HL-60/S4 treated with phorbol 12-myristate 13-acetate at 8.2 ng/mL for 4 days and 3 days (cell line): Measurements from ENCODE around the gene GAN.

ENCODE experiments used
- in situ Hi-C: fragments of 300-500 bp; cut with MboI; formaldehyde crosslinking; loops from 2 replicates; pipeline ENCODE4 v1.15.0; 2022; ENCODE audit warnings: low sequenced_read_pairs

GAN gene

DNA sequence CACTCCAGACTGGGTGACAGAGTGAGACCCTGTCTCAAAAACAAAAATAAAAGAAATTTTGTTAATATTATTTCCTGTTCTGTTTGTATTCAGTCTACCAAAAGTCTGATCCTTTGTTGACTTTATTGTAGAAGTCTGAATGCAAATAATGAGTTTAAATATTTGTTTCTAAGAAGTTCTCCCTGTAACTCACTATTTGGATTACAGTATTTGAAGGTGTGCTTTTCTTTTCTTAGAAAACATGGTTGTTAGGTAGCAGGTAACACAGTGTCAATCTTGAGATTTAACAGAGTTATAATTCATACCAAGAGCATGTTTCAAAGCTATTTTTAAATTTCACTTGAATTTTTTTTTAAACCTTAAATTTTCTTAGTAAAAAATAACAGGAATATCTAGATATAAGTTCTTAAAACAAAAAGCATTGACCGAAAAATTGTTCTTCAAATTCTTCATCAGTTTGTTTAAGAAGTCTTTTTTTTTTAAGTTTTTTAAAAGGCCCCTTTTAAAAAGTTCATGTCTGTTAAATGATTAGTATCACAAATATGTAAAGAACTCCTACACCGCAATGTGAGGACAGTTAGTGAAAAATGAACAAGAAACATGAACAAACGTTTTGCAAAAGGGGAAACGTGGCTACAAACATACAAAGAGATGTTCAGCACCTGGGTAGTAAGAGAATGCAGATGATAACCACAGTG lies 35.0 kb downstream of the GAN start:
- in situ Hi-C loops = no loop called here

DNA sequence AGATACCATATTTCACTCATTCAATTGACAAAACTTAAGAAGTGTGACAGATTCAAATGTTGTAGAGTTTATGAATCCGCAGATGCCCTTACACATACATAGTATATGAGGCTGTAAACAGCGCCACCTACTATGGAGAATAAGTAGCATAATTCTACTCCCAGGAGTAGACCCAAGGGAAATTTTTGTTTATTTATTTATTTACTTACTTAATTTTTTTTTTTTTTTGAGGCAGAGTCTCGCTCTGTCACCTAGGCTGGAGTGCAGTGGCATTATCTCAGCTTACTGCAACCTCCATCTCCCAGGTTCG lies 35.5 kb downstream of the GAN start:
- in situ Hi-C loops = no loop called here

DNA sequence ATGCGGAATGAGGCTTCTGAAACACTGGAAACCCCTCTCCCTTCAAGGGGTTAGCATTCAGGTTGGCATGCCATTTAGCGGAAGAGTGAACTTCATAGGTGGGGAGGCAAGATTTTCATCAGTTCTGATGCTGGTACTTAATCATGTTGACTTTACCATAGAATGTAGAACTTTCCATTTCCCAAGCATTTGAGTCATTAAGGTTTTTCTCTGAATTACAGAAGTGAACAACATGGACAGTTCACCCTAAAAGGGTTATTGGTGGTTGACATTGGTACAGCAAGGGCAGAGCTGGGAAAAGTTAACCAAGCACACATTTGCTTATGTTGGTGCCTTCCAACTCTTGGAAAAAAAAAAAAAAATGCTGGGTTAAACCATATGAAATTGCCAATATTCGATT lies 39.1 kb downstream of the GAN start:
- in situ Hi-C loops = no loop called here

DNA sequence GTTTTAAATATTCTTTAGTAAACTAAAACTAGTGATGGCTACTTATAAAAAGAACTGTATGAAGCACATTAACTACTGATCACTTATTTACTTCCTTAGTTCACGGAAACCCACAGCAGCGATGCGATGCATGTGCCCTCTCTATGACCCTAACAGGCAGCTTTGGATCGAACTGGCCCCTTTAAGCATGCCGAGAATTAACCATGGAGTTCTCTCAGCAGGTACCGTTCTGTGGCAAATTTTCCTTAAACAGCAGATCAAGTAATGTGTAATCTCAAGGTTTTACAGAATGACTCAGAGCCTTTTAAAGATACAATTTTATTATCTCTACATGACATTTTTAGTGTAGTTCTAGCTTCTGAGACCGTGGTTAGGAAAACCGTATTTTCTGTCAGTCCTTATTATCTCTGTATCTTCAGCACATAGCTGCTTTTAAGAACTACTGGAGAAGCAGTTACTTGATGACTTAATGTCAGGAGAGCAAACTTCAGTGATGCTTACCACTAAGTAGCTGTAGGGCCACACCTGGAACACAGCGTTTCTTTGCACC lies 43.0 kb downstream of the GAN start:
- in situ Hi-C loops = no loop called here

DNA sequence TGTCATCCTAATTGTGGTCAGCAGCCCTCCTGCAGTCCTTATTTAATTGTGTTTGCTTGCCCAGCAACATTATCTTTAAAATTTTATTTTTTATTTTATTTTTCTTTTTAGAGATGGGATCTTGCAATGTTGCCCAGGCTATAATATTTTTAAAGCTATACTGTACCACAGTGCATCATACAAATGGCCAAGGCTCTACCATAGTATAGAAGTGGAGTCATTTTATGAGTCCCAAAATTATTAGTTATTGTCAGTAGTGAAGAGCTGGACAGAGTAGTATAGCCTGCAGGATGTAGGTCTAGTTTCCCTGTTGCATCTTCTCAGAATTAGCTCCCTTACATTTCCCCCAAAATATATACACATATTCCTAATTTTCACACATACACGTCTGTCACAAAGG lies 44.1 kb downstream of the GAN start:
- in situ Hi-C loops = no loop called here

DNA sequence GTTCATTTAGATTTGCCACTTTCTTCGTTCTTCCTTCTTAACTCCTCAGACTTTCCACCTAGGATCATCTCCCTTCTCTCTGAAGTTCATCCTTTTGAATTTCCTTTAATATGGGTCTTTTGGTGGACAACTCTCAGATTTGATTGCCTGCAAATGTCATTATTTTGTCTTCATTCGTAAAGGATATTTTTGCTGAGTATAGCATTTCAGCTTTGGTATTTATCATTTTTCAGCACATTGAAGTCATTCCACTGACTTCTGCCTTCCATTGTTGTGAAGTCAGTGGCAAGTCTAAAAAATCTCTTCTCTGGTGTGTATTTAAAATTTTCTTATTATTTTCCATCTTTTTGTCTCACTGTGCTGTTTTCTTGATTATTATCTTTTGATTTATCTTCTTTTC lies 45.4 kb downstream of the GAN start:
- in situ Hi-C loops = no loop called here

DNA sequence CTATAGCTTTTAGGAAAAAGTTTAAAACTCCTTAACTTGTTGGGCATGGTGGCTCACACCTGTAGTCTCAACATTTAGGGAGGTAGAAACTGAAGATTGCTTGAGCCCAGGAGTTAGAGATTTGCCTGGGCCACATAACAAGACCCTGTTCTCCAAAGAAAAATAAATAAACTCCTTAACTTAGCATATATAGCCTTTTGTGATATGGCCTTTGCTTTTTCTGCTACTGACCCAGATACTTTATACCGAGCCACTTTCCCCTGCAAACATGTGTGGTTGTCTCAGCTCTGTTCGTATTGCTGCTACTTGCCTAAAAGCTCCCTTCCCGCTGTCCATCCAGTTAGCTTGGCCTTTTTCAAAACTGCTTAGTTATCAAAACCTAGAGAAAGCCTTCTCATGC lies 51.0 kb downstream of the GAN start:
- in situ Hi-C loops = no loop called here

DNA sequence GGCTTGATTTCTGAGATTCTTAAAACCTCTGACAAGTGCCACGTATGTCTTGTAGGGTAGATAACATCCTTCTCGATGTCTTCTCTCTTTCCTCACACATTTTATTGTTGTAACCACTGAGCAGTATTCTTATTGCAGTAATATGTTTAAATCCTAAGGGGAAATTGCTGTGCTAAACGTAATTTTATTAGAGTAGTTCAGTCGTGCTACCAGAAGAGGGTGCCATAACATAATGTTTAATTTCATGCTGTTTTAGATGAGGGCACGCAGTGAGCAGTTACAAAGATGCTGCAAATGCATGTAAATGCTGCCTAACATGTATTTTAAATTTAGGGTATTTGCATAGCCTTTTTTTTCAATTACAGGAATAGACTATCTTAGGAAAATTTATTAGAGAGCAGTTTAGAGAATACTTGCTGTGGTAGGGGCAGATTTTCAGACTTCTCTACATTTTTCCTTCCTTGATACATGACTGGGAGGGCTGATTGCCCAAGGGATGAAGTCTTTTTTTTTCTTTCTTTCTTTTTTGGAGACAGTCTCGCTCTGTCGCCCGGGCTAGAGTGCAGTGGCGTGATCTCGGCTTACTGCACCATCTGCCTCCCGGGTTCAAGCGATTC lies 51.7 kb downstream of the GAN start:
- in situ Hi-C loops = no loop called here

DNA sequence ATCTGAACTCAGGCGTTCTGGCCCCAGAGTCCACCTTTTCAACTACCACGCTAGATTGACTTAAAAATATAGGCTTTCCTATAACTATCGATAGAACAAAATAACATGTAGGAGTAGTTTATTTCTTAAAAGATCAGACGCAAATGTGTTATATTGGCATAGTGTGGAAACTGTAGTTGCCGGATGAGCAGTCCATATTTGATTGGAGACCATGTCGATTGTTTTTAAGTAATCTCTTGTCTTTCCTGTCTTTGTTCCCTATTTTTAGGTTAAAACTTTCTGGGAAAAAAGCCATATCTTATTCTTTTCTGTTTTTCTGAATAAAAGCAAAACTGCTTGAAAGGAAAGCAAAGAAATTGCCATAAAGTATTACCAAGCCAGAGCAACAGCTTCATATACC lies 53.1 kb downstream of the GAN start:
- in situ Hi-C loops = no loop called here

DNA sequence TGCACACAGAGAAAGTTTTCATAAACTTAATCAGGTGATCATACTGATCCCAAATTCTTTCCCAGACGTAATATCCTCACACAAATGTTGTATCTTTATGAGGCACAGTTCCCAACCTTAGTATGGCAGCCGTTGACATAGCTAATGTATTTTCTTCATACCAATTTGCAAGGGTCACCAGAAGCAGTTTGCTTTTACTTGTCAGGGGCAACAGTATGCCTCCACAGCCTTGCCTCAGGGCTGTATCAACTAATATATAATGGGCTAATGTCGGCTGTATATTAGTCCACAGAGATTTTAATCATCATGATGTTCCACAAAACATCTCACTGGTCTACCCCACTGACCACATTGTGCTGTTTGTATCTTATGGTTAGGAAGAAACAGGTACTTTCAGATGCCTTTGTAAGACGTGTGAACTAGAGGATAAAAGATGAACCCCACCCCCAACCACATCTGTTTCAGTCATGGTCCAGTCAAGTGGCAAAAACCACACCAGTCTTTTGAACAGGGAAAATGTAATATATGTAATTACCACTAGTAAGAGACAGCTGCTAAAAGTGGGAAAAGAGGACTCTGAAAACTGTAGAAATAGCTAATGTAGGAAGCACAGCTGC lies 55.2 kb downstream of the GAN start:
- in situ Hi-C loops = no loop called here

DNA sequence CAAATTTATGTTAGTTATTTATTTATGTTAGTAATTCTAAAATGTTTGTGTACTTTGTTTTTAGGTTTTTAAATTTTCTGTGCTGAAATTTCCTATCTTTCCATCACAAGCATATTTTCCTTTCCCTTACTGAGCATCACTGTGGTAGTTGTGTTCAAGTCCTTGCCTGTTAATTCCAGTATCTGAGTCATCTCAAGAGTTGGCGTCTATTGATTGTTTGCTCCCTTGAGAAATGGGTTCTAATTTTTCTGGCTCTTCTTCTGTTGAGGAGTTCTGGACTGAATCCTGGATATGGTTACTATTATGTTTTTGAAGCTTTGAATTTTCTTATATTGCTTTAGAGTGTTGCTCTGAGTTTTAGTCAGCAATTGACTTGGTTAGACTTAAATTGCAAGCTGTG lies 56.3 kb downstream of the GAN start:
- in situ Hi-C loops = no loop called here

DNA sequence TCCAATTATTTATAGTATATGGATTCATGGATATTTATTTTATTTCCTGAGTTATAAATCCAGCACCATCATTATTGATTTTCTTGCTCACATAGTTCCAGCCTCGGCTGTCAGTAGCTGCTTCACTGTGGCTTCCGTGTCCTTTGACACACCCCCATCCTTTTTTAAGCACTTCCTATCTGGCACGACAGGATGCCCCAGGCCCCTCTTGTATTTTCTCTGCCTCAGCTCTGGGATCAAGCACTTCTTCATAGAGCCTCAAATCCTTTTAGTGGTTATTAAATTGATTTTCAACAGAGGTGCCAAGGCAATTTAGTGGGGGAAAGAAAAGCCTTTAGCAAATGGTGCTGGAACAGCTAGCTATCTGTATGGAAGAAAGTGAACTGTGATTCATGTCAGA lies 59.8 kb downstream of the GAN start:
- in situ Hi-C loops = no loop called here

DNA sequence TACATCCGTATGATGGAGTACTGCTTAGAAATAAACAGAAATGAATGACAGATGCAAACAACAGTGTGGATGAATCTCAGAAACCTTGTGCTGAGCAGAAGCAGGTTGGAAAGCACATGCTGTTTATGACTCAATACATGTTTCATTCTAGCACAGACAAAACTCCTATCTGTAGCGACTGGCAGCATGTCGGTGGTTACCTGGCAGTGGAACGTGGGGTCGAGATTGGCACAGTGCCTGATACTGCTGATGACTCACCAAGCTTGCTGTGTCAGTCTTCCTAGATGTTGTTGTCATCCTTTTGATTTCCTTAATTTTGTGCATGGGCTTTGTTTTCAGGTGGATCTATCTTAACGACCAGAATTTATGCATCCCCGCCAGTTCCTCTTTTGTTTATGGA lies 62.1 kb downstream of the GAN start:
- in situ Hi-C loops = loop anchor here (25.0 kb wide), 1 partner anchor 335 kb away; no protein-coding TSS in a partner anchor

DNA sequence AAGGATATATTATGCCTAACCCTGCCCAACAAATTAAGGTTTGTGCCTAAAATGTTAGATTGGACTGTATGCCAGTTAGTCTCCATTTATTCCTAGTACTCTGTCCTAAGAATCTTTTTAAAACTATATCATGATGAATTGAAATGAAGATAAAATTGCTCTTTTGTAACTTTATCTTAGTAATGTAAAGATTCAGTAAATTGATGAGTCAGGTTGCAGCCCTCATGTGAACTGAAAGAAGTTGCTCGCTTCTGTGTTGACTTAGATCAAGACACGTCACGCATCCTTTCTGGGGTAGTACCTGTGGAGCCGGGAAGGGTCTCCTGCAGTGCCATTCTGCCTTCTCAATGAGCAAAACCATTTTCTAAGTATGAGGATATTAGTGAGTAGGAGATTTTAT lies 63.3 kb downstream of the GAN start:
- in situ Hi-C loops = loop anchor here (25.0 kb wide), 1 partner anchor 334 kb away; no protein-coding TSS in a partner anchor

DNA sequence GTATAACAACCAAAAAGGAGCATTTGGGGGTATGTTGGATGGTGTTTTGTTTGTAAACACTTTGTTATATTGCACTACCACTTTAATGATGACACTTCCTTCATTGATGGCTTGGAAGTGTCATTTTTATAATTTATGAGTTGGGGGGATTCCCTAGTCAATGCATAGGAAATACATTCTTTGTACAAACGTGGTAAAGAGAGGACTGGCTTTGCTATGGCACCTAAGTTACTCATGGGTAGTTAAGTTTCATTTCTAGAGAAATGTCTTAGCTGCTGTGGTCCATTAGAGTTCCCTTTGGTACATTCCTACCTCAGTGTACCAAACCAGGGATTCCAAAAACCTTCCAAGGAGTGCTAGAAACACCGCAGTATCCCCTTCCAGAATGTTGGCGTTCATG lies 66.2 kb downstream of the GAN start:
- in situ Hi-C loops = loop anchor here (25.0 kb wide), 1 partner anchor 331 kb away; no protein-coding TSS in a partner anchor

DNA sequence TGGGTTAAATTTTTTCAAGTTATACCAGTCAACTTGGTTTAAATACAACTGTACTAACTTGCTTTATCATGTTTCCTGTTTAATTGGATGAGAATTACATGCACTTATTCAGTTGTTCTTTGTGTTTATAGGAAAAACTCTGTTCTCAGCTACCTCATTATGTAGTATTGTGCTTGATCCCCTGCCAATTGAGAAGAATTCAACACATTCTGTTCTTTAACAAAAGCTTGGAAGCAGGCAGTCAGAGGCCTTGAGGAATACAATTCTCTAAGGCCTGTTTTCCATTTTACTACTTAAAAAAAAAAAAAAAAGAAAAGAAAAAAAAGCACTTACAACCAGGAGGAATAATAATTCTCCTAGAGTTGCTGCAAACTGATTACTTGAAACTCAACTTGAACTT lies 69.2 kb downstream of the GAN start:
- in situ Hi-C loops = loop anchor here (25.0 kb wide), 1 partner anchor 328 kb away; no protein-coding TSS in a partner anchor

DNA sequence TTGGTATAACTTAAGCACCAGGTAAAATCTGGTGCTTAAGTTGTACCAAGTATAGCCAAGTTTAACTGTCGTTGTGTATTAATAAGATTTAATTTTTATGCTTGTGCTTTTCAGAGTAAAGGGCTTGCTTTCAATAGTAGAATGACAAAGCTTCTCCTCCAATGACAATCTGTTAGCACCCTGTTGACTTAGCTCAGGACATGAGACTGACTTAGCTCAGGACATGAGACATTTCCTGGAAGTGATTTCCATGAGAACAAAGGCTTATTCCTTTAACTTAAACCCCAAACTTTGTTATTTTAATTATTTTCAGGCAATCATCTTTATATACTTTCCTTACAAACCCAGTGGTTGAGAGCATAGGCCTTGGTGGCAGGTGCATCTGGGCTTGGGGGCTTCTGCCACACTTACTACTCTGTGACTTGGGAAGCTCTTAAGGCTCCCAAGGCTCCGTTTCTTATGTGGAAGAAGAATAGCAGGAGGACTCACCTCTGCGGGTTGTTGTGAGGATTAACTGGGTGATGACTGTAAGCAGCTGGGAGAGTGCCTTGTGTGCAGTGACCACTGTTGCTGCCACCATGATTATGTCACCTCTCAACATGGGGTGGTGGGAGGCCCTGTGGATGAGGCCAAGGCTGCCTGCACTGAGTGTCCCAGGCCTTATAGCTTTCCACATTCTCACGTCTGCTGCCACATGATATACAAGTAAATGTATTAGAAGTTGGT lies 70.4 kb downstream of the GAN start:
- in situ Hi-C loops = loop anchor here (25.0 kb wide), 1 partner anchor 327 kb away; no protein-coding TSS in a partner anchor

DNA sequence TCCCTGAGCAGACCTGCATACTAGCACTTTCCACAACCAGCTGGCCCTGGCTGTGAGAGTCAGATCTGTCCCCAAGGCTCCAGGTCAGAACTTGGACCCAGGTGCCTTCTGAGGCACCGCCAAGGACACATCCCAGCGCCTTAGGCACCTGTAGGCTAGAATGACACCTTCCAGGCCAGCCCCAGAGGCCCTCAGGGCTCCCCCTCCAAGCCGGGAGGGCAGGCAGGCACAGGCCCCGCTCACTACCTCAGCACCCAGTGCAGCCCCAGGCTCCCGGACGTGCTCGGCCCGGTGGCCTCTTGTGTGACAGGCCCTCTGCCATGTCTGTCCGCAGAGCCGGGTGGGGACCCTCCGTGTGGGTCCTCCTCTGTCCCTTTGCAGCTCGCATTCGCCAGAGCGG lies 73.6 kb downstream of the GAN start:
- in situ Hi-C loops = loop anchor here (25.0 kb wide), 1 partner anchor 324 kb away; no protein-coding TSS in a partner anchor

DNA sequence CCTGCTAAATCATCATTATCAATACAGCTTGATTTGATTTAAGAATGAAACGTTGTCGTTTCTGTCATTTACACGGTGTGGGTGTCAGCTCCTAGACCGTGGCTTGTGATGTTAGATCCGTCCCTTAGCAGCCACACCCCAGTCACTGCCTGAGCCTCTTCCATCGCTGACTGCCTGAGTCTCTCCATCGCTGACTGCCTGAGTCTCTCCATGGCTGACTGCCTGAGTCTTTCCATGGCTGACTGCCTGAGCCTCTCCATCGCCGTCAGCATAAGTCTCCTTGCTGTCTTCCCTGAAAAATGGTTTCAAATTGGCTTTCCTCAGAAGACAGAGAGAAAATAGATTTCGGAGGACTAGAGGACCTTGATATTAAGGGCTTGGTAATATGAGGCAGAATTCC lies 76.1 kb downstream of the GAN start:
- in situ Hi-C loops = loop anchor here (25.0 kb wide), 1 partner anchor 321 kb away; no protein-coding TSS in a partner anchor

DNA sequence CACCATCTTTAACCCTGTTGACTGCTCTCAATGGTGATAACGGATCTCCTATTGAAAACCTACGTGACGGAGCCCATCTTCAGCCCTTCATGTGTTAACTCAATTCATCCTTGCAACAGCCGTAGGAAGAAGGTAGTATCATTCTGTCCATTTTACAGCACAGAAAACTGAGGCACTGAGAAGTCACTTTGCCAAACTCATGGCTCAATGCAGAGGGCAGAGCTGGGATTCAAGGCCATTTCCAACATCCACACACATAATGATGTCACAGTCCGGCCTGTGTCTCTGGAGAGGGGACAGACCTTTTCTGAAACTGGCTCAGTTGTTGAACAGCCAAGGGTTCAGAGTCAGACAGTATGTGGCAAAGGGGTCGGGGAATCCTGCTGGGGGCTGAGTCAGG lies 77.2 kb downstream of the GAN start:
- in situ Hi-C loops = loop anchor here (25.0 kb wide), 1 partner anchor 320 kb away; no protein-coding TSS in a partner anchor

DNA sequence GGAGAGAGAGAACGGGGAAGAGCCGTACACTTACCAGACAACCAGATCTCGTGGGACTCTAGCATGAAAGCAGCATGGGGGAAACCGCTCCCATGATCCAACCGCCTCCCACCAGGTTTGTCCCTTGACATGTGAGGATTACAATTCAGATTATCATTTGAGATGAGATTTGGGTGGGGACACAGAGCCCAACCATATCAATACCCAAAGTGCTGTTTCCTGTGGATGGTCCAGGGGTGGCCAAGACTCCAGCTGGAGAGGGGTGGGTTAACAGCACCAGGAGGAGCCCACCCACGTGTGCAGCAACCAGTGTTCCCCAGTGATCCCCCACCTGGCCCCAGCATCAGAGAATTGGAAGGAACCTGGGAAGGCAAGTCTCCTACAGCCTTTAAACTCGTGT lies 79.7 kb downstream of the GAN start:
- in situ Hi-C loops = loop anchor here (25.0 kb wide), 1 partner anchor 318 kb away; no protein-coding TSS in a partner anchor
